ENCODE data around the gene TEKTIP1. TPM values are rescaled to one million over a fixed set of nuclear protein-coding genes. Genes with fewer than 3 reads are reported as not detected.
A peak's percentile ranks its signal among the peaks of the same experiment; 100 is the strongest.

TEKTIP1 gene
- total and polyA plus RNA-seq, 9 of the 15 experiments (the other 6 are each of a cell fraction or from before 2014, with no cell fraction given), result 0.66 TPM; not detected in 8

- TF ChIP-seq, protein P1, sequence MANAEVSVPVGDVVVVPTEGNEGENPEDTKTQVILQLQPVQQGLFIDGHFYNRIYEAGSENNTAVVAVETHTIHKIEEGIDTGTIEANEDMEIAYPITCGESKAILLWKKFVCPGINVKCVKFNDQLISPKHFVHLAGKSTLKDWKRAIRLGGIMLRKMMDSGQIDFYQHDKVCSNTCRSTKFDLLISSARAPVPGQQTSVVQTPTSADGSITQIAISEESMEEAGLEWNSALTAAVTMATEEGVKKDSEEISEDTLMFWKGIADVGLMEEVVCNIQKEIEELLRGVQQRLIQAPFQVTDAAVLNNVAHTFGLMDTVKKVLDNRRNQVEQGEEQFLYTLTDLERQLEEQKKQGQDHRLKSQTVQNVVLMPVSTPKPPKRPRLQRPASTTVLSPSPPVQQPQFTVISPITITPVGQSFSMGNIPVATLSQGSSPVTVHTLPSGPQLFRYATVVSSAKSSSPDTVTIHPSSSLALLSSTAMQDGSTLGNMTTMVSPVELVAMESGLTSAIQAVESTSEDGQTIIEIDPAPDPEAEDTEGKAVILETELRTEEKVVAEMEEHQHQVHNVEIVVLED (CRISPR knock-in tag; IDR thresholded peaks at IDR 0.05), result peak; percentile 79; the same call in 1 of the 2 replicates
- TF ChIP-seq L3MBTL2 (IDR thresholded peaks at IDR 0.05) (peak; percentile 95), HDAC2 (IDR thresholded peaks at IDR 0.05) (peak; percentile 32; the same call in 1 of the 2 replicates), KDM5B (IDR thresholded peaks at IDR 0.05; ENCODE audit: insufficient replicate concordance, low read depth, low read length) (peak; percentile 47), RBFOX2 (IDR thresholded peaks at IDR 0.05; ENCODE audit: low read depth, low read length) (peak; percentile 94), CBX1 (IDR thresholded peaks at IDR 0.05; ENCODE audit: low read depth) (peak; percentile 51; the same call in 1 of the 2 replicates), MBD2 (IDR thresholded peaks at IDR 0.05; ENCODE audit: borderline replicate concordance, low read depth) (peak; percentile 89; the same call in 1 of the 2 replicates), SP2 (IDR thresholded peaks at IDR 0.05; ENCODE audit: extremely low read depth, low read depth, low read length, poor library complexity, severe bottlenecking) (peak; percentile 57), CREB3L1 (IDR thresholded peaks at IDR 0.05; ENCODE audit: borderline replicate concordance, low read depth) (peak; percentile 39; the same call in 1 of the 2 replicates), ESRRA (IDR thresholded peaks at IDR 0.05; ENCODE audit: borderline replicate concordance, low read depth) (peak; percentile 46; the same call in 1 of the 2 replicates), ASH1L (IDR thresholded peaks at IDR 0.05; ENCODE audit: borderline replicate concordance, low read depth, partially characterized antibody) (peak; percentile 71), FUS (optimal IDR thresholded peaks at IDR 0.05; ENCODE audit: low read depth, low read length) (peak; percentile 81), RBM22 (IDR thresholded peaks at IDR 0.05; ENCODE audit: low read depth, low read length, poor library complexity, severe bottlenecking) (peak; percentile 18), ZNF384 (IDR thresholded peaks at IDR 0.05; ENCODE audit: low read depth, low read length) (no peak)
Measured at GRCh38 chr19:3557461-3558248, 18.7 kb downstream of the TEKTIP1 start, which contains the start of gene MFSD12 (continued).

Measured in K562 (cell line).